GM19395 (cell line): ENCODE measurements around the gene EPAS1.

Source experiments
- ATAC-seq: cut with Tn5 transposase; IDR thresholded peaks from one replicate; pipeline ENCODE4 v1.9.1; 2021; ENCODE audit warnings: mild to moderate bottlenecking, moderate library complexity; ENCODE audit not compliant: unreplicated experiment

Gene EPAS1

DNA sequence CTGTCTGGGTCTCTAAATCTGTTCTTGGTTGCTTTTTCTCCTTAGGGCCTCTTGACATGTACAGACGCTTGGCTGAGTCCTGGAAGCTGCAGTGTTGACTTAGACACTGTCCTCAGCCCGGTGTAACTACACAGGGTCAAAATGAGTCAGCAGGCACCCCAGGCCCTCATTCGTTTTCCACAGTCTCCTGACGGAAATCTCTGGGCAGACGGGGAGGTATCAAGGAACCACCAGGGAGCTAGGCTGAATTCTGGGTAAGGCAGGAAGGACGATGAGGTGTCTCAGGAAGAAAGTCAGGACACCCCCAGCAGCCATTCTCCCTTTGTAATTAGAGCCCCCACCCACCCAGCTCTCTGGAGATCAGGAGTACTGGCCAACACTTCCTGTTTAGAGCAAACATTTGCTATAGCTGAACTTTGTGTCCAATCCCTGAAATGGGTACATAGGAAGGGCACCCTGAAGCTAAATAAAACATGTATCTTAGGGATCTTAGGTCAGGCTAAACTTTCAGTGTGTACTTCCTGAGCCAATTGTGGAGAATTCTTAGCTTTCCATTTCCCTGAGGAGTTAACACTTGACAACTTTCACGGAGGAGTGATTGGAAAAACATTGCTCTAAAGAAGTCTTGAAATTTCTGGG, 23.9 kb upstream of the EPAS1 start:
- no peak for ATAC-seq

DNA sequence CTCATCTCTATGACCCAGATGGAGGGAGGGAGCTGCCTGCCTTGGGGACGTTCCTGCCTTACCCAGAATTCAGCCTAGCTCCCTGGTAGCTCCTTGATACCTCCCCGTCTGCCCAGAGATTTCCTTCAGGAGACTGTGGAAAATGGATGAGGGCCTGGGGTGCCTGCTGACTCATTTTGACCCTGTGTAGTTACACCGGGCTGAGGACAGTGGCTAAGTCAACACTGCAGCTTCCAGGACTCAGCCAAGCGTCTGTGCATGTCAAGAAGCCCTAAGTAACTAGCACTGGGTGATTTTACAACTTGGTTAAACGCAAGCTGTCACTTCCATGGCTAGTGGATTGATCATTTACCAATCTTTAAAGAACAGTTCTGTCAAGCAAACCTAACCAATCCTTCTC, 23.3 kb upstream of the EPAS1 start:
- ATAC-seq, result no peak

DNA sequence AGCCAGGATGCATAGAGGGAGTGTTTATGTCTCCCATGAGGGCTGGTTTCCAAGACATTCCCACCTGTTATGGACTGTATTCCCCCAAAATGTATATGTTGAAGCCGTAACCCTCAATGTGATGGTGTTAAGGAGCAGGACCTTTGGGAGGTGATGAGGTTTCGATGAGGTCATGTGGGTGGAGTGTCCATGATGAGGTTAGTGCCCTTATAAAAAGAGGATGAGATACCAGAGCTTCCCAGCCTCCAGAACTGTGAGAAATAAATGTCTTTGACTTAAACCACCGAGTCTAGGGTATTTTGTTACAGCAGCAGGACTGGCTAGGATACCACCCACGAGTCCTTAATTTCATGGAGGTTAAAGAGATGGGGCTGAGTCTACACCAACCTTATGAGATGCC, 22.6 kb upstream of the EPAS1 start:
- ATAC-seq, result no peak

DNA sequence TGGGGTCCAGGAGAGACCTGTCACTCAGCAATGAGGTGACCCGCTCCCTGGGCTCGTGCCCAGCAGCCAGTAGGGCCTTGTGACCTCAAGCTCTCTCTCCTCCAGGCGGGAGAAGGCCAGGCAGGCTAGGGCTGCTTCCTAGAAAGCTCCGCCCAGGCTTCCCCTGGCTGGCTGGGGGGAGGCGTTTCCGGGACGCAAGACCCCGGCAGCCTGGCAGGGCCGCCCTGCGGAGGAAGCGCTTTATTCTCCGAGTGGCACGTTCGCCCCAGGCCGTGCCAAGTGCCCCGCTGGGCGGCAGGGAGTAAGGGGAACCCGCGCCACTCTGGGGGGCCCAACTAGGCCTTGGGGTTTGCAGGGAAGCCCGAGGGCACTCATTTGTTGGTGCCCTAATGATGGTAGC, 21.2 kb upstream of the EPAS1 start:
- no peak for ATAC-seq

DNA sequence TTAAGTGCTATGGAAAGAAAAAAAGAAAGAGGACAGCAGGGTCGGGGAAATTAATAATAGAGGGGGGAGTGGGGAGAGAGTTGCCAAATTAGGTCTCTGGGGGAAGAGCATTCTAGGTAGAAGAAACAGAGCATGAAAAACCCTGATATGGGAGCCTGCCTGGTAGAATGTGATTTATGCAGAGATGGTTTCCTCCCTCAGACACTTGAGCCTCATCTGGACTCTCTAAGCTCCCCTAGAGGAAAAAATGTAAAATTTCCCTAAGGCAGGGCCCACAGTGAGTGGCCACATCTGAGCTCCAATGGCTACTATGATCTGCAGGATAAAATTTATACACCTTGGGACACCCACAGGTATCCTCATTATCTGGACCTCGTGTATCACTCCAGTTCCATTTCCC, 20.6 kb upstream of the EPAS1 start:
- no peak for ATAC-seq

DNA sequence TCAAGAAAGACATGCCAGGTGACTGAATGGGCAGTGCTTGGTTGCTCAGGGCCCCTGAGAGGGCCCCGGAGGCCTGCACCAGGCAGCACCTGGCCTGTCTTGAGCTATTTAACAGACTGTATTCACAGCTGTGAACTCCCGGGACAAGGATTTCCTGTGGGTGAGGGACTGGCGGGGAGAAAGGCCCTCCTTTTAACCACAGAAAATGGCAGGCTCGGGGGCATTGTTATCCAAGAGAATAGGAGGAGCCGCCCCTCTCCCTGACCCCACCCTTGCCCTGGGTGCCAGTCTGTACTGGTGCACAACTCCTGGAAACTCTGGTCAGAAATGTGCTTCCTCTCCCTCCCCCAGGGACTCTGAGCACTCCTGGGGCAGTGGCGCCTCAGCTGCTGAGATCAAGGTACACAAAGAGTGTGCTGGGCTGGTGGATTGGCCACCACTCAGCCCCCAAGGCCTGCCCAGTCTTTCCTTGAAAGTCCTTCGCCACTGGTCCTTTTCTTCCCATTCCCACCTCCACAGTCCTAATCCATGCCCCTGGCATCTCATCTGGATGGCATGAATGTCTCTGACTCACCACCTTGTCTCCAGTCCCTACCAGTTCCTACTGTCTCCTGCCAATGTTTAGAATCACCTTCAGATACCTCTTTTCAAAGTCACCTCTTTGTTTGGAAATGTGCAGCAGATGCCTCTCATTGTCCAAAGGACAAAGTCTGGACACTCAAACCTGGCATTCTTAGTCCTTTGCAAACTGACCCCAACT, 19.6 kb upstream of the EPAS1 start:
- no peak for ATAC-seq

DNA sequence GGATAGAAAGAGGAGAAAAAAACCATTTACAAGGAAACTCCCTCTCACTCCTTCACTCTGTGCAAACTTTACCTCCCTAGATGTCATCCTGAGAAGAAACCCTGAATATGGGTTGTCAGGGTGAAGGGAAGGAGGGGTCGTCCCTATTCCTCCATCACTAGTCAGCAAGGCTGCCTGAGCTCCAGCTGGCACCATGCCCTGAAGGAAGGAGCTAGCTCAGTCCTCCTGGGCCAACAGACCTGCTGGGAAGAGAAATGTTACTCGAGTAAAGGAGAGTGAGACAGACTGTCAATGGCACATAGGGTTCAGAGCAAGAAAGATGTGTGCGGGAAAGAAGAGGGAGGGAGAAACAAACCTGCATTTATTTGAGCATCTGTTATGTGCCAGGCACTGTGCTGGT, 18.3 kb upstream of the EPAS1 start:
- ATAC-seq, result no peak

DNA sequence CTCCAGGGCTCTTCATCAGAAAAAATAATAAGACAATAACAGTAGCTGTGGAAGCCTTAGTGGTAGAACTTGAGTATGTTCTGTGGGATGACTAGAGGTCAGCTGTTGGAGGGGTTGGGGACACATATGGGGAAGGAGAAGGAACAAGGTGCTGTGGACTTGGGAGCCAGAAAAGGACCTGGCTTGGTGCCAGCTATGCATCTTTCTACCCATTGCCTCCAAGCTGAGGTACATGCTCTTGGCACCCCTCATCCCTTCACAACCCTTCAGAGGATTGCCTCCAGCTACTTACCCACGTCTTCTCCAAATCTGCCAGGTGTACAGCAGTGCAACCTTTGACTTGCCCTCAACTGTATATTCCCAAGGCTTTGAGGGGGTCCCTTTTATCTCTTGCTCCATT, 15.3 kb upstream of the EPAS1 start:
- ATAC-seq, result no peak

DNA sequence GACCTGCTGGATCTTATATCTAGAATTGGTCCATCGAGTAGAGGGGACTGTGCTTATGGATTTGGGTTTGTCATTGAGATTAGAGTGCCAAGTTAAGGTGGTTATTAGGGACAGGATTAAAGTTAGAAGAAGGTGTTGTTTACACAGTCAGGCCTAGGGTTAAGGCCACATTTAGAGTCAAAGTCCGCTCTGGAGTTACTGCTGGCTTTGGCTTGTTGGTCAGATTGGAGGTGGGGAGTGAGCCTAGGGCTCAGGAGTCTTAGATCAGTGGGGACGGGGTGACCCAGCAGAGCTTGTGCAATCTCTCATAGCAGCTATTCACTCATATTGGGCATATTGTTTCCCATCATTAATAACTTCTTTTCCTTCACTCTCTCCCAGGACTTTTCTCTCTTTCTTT, 13.5 kb upstream of the EPAS1 start:
- ATAC-seq, result no peak

DNA sequence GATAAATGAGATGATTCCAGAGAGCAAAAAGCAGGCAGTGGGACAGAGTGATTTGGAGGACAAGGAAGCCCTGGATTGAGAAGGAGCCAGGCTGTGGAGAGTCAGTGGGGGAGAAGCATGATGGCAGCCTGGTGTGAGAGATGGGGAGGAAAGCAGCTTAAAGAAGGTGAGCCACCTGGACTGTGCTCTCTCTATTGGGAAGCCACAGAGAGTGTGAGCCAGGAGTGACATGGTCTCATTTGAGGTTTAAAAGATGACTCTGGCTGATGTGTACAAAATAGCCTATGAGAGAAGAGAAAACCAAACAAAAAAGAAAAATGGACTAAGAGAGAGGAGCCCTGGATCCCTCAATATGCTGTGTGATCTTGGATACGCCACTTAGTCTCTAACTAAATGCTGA, 12.9 kb upstream of the EPAS1 start:
- ATAC-seq, result no peak

DNA sequence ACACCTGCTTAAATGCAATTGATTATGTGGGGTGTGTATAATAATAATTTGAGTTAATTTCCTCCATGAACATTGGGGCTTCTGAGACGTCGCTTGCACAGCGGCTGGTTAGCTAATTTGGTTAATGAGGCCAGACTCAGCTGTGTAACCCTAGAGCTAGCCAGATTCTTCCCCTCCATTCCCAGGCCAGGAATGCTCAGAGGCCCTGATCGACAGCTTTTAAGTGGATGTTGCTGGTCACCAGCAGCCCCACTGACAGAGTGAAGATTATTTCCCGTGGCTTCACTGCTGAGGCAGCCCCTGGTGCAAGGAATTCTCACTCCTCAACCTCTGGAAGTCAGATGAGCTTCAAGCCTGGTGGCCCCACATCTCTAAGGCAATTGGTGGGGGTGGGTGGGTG, 12.4 kb upstream of the EPAS1 start:
- no peak for ATAC-seq

DNA sequence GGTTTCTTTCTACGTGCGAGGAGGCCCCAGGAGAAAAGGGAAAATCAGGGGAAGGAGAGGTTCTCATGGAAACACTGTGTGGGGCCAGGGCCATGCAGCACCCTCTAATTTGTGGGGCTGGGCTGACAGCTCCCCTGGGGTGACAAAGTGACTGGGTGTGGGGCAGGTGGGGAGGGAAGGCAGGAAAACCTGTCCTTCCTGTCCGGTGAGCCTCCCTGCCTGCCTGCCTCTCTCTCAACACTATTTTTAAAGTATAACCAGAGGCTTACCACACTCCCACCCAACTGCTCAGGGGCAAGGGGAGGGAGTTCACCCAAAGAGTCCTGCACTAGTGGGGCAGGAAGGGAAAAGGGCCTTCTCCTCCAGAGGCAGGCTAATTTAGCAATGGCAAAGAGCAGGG, 10.5 kb upstream of the EPAS1 start:
- no peak for ATAC-seq

DNA sequence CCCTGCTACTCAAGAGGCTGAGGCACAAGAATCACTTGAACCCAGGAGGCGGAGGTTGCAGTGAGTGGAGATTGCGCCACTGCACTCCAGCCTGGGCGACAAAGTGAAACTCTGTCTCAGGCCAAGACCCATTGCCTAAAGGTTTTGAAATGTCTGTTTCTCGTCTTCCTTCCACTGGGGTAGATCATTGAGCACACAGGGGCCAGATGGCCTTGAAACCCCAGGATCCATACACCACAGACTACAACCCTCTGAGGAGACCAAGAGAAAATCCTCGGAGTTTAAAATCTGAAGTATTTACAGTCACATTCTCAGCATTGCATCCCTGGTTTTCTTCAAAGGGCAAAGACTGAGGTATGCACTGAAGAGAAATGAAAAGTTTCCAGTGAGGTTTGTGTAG, 7.1 kb upstream of the EPAS1 start:
- no peak for ATAC-seq

DNA sequence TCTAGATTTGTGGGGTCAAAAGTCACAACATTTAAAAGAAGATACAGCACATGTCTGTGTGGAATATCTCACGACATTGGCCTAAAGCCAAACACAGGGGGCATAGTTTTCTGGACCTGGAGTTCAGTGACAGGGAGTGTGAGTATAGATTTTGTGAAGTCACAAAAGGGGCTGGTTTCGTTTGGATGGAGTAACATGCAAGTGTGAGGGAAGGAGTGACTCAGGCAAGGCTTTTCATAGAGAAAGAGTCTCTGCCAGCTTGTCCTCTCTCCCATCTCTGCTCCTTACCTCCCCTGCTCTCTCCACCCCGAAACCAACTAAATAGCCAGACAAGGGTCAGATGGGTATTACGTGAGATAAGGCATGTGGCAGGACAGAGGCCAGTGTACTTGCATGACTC, 3.7 kb upstream of the EPAS1 start:
- no peak for ATAC-seq

DNA sequence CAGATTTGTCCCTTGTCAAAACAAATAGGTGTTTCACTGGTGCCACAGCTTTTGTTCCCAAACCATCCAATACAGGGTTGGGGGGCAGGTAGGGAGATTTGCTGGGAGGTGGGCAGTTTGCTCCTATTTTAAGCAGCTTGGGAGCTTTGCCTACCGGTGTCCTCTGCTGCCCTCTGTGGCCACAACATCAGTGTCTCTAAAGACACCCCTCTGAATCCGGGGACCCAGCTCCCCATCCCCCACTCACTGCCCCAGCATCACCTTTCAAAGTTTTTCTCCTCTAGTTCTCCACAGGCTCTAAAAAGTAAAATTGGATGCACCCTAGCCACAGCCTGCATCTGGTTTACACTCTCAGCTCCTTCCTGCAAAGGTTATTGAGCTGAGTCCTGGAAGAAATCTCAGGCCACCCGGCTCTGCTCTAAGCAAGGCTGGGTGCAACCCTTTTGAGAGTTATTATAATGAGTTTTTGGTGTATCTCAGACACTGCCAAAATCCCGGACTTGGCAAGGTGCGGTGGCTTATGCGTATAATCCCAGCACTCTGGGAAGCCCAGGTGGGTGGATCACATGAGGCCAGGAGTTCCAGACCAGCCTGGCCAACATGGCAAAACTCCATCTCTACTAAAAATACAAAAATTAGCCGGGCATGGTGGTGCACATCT, 2.9 kb upstream of the EPAS1 start:
- no peak for ATAC-seq

DNA sequence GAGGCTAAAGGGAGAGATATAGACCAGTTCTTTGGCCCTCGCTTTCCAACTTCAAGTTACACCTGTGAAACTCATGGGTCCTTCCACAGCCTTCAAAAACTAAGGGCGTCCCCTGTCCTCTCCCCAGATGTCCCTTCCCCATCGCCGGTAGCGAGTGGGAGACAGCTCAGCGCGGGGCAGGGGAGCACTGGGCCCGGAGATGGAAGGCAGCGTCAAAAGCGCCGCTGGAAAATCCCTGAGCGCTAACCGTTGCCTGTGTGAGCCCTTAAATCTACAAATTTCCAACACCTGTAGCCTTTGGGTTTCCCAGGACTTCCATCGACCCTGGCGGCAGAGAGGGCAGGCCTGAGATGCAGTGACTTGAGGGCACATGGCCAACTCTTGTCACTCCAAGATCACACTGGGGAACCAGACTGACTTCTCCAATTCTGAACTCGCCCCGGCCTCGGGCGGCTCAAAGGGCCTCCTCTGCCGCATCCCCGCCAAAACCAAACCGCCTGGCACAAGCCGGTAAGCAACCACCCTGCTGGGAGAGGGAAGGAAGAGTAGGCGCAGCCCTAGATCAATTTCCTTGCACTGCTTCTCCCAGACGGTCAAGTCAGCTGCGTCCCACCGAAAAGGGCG, 879 bp upstream of the EPAS1 start:
- peak; percentile 7 for ATAC-seq

DNA sequence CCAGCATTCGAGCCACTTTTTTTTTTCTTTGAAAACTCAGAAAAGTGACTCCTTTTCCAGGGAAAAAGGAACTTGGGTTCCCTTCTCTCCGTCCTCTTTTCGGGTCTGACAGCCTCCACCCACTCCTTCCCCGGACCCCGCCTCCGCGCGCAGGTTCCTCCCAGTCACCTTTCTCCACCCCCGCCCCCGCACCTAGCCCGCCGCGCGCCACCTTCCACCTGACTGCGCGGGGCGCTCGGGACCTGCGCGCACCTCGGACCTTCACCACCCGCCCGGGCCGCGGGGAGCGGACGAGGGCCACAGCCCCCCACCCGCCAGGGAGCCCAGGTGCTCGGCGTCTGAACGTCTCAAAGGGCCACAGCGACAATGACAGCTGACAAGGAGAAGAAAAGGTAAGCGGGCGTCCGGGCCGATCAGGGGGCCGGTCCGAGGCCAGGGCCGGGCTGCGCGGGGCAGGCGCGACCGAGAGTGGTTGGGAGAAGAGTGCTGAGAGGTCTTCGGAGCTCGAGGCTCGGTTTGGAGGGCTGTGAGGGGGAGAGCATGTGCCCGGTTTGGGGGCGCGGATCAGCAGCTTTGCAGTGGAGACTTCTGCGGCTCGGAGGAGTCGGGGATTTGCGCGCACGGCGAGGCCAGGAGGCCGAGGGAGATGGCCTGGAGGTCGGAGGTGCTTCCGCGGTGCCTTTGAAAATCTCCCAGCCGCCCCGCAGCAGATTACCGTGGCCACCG, 502 bp downstream of the EPAS1 start:
- peak; percentile 40 for ATAC-seq

DNA sequence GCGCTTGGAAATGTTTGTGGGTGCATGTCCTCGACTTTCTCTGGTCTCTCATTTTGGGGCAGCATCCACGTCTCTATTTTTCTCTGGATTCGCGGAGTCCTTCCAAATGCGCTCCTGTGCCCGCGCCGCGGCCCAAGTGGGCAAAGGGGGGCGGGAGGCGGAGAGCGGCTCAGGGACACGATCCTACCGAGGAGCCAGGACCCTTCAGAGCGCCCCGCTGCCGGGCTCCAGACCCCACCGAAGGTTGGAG, 990 bp downstream of the EPAS1 start:
- ATAC-seq, result no peak

DNA sequence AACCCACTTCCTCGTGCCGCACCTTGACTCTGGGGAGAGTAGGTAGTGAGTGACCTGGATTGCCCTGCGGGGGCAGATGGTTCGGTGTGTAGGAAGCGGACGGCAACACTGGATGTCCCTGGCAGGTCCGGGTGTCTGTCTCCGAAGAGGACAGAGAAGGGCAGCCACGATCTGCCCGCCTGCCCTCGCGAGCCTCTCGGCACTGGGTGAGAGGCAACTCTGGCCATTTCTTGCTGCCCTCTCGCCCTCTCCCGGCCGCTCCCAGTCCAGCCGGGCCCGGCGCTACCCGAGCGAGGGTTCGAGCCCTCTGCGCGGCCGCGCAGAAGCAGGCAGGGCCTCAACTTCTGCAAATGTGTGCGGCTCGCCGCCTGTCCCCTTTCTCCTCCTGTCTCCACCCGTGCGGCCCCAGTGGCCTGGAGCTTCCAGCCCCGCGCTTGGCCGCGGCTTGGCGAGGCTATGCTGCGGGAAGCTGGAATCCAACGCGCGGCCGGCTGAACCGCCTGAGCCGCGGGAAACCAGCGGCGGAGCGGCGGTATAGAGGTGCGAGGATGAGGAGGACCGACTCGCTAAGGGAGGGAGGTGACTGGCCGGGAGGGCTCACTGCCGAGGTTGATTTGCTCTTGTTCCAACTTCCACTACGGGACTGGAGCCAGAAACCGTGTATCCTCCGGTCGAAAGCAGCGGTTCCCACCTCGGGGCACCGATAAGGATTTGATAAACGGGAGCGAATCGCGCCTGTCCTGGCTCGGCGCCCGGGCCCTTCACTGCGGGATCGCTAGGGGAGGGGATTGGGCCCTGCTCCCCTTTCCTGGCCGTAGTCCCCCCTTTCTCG, 1.5 kb downstream of the EPAS1 start:
- ATAC-seq, result no peak

DNA sequence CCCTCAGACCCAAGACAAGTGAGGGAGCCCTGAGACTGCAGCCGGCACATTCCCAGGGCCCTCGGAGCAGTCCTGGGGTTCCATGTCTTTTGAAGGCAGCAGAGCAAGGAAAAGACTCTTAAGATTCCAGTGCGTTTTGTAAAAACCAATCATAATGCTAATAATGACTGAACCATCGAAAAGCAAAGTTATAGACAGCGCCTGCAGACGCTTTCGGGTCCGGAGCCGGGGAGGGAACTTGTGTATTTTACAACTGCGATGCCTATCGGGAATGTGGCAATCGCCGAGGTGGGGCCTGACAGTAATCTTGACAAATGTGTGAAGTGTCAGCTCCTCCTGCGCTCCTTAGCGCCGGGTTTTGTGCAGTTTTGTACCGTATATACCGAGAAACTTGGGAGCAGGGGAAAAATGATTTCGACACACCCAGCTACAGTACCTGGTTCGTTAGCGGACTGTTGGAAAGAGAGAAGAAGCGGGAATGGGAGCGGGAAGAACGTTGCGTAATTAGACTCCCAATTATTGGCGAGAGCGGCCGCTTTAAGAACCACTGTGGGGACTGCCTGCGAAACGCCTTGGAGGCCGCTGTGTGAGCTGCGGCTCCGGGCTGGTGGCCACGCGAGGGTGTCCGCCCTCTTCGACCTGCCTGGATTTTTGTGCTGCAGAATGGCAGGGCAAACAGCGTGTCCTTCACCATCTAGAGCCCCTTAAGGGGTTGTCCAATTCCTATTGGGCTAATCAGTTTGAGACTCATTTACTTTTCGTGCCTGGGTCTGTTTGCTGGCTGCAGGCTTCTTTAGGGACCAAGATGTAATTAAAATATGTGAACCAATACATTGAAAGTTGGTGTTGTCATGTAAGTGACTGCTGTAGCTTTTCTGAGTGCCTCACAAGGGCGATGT, 2.4 kb downstream of the EPAS1 start:
- ATAC-seq, result no peak
